Mesenteric fat pad (tissue), 1 donor: ENCODE measurements around the gene GINS1. TPM values are rescaled to one million over a fixed set of nuclear protein-coding genes. Genes with fewer than 3 reads are reported as not detected.
"Not testable (repeated sequence)": the region's sequence is repeated elsewhere in the genome, so short reads cannot be mapped to it uniquely, and the experiment has no call there.

Source experiments
- DNase-seq: peaks from one replicate; pipeline ENCODE4 v3.0.0-alpha.2; 2020; ENCODE audit warnings: low spot score
- total RNA-seq: library from RNA; stranded (reverse); fragmentation: NEBNext Ultra II Directional; extraction: Animal tissue kit (Norgen Biotek cat#: 25700); gene quantifications from one replicate; pipeline ENCODE4 v1.2.1, GENCODE V29; 2021
- donor health status: DM: yes; HTN: yes; CAD: no.

The GINS1 gene
- total RNA-seq, 1 donor from 2014 or later: 0.58 TPM

- no peak for DNase-seq
Measured at GRCh38 chr20:25389858-25390537, 17.5 kb upstream of the GINS1 start.

- peak; percentile 98 for DNase-seq
Measured at GRCh38 chr20:25390538-25391528, 16.6 kb upstream of the GINS1 start, which contains the start of gene ABHD12. Gene ABHD12, minus strand, starts transcription at chr20:25390835. Its CDS starts 132 bp downstream, at chr20:25390703.

- DNase-seq: no peak
Measured at GRCh38 chr20:25394276-25394675, 13.2 kb upstream of the GINS1 start.

- no peak for DNase-seq
Measured at GRCh38 chr20:25394996-25395395, 12.5 kb upstream of the GINS1 start.

- no peak for DNase-seq
Measured at GRCh38 chr20:25397096-25397495, 10.4 kb upstream of the GINS1 start.

- DNase-seq: no peak
Measured at GRCh38 chr20:25397821-25398220, 9.7 kb upstream of the GINS1 start.

- DNase-seq: no peak
Measured at GRCh38 chr20:25398376-25399036, 9.0 kb upstream of the GINS1 start.

GRCh38 chr20:25399037-25399430, 8.4 kb upstream of the GINS1 start:
- no peak for DNase-seq

GRCh38 chr20:25400291-25400732, 7.2 kb upstream of the GINS1 start:
- not testable (repeated sequence) for DNase-seq

- no peak for DNase-seq
Measured at GRCh38 chr20:25402583-25402982, 4.9 kb upstream of the GINS1 start.

GRCh38 chr20:25408170-25408547, 686 bp downstream of the GINS1 start:
- DNase-seq: no peak

GRCh38 chr20:25408890-25409289, 1.4 kb downstream of the GINS1 start:
- DNase-seq: no peak

GRCh38 chr20:25418776-25419175, 11.3 kb downstream of the GINS1 start:
- no peak for DNase-seq

- DNase-seq: no peak
Measured at GRCh38 chr20:25421102-25421501, 13.6 kb downstream of the GINS1 start.

- DNase-seq: no peak
Measured at GRCh38 chr20:25422032-25422431, 14.6 kb downstream of the GINS1 start.

GRCh38 chr20:25424536-25424935, 17.1 kb downstream of the GINS1 start:
- DNase-seq: no peak

- DNase-seq: no peak
Measured at GRCh38 chr20:25437153-25437581, 29.7 kb downstream of the GINS1 start.

GRCh38 chr20:25439328-25439727, 31.9 kb downstream of the GINS1 start:
- DNase-seq: no peak

GRCh38 chr20:25444556-25444955, 37.1 kb downstream of the GINS1 start:
- peak; percentile 18 for DNase-seq

GRCh38 chr20:25447671-25448070, 40.2 kb downstream of the GINS1 start:
- DNase-seq: peak; percentile 20

- peak; percentile 41 for DNase-seq
Measured at GRCh38 chr20:25452333-25452732, 44.9 kb downstream of the GINS1 start.
